Muscle of leg (tissue), 11 donors: ENCODE results near the gene DIAPH1. TPM values are rescaled to one million over a fixed set of nuclear protein-coding genes. Genes with fewer than 3 reads are reported as not detected.

Source experiments
- DNase-seq: peaks from one replicate; pipeline ENCODE4 v3.0.0; 2013
- H3K27ac ChIP-seq: one replicate; pipeline ENCODE4 v1.5.1; 2013; ENCODE audit warnings: mild to moderate bottlenecking, low read length, control low read depth
- H3K27me3 ChIP-seq: one replicate; pipeline ENCODE4 v1.6.1; 2013; ENCODE audit warnings: low read length; ENCODE audit not compliant: control insufficient read depth, insufficient read depth
- H3K36me3 ChIP-seq: one replicate; pipeline ENCODE4 v1.6.1; 2013; ENCODE audit warnings: low read length; ENCODE audit not compliant: control insufficient read depth, insufficient read depth
- H3K4me1 ChIP-seq: one replicate; pipeline ENCODE4 v1.6.1; 2013; ENCODE audit warnings: low read length; ENCODE audit not compliant: control insufficient read depth, insufficient read depth
- H3K4me3 ChIP-seq: one replicate; pipeline ENCODE4 v1.5.1; 2013; ENCODE audit warnings: low read length, control low read depth
- H3K9me3 ChIP-seq: replicated peaks from 2 replicates; pipeline ENCODE4 v1.6.1; 2013; ENCODE audit warnings: low read depth, low read length; ENCODE audit not compliant: control insufficient read depth
- WGBS: methylation state at CpG from one replicate; pipeline ENCODE4 v1.1.5; 2013; ENCODE audit warnings: missing lambda C conversion rate; ENCODE audit not compliant: insufficient coverage; 5-methylcytosine and 5-hydroxymethylcytosine counted together
- polyA plus RNA-seq, 8 donors: library from polyadenylated mRNA; unstranded; fragments of 120-200 nt; gene quantifications; one replicate each; pipeline versions ENCODE4 v1.2.1 to v1.2.3, GENCODE V29; 2013; ENCODE audit warnings: inconsistent platforms in 1 of 8, low replicate concordance in 1 of 8; ENCODE audit not compliant: insufficient read length in 8 of 8, insufficient read depth in 1 of 8
- total RNA-seq: library from RNA; stranded (reverse); fragments of 120-200 nt; gene quantifications from one replicate; pipeline ENCODE4 v1.2.4, GENCODE V29; 2013

DIAPH1 gene
- total and polyA plus RNA-seq, 9 donors: 11.5 to 34.5 (median 28.0) TPM

DNA sequence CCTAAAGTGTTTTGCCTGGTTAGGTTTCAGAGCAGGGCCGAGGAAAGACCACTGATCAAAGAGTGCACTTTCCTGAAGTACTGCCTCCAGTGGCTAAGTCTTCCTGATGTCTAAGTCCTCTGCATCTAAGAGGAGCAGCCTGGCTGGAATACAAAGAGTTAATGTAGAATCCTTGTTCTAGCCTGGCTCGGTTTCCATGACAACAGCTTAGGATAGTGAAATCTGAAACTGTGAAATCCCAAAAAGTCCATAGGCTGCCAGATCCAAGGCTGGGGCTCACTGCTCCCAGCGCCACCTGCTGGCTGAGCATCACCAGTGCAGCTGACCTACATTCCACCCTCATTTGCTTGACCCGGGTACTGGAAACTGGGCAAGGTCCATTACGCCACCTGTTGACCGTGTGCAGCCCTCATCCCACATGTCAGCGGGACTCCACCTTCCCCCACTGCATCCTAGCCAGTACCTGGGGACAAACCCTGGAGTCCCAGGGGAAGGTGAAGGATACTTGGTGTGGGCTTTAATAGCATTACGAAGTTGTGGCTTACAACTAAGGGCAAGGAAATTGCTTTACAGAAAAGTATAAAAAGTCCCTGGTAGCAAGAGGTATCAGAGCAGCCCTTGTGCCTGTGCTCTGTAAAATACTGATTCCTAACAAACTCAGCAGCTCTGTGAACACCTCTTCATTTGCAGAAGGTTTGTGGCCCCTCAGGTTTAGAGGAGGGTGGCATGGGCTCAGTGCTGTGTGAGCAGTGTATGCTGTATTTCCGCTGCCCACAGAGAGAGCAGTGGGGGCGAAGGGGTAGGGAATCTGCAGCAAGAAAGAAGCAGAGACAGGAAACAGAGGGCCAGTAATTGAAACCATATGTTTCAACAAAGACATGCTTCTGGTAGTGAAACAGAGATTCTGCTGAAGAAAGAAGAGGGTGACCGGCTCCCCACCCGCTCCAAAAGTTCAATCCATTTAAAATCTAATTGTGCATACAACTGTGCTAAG, 93.9 kb downstream of the DIAPH1 start:
- H3K4me1 ChIP-seq: peaks cover 77% of the 10 kb centered on the region
- DNase-seq: peak; percentile 99
- WGBS: 5% methylated on average over 6 of the region's 12 CpGs
- peak overlapping the region; percentile 93 for H3K27ac ChIP-seq
- no peaks in the 10 kb centered on the region for H3K9me3 ChIP-seq
- no peak overlapping the region for H3K4me3 ChIP-seq
- peaks cover 18% of the 10 kb centered on the region for H3K36me3 ChIP-seq
- H3K27me3 ChIP-seq: no peaks in the 10 kb centered on the region

- no peak for DNase-seq
- WGBS: 71% methylated on average over 2 of the region's 8 CpGs
- Histone ChIP-seq H3K4me1 (peaks cover 75% of the 10 kb centered on the region), H3K27me3 (no peaks in the 10 kb centered on the region), H3K9me3 (no peaks in the 10 kb centered on the region), H3K36me3 (peaks cover 18% of the 10 kb centered on the region), H3K4me3 (no peak overlapping the region), H3K27ac (peak overlapping the region; percentile 93)
Observed at GRCh38 chr5:141523991-141524390, 94.8 kb downstream of the DIAPH1 start.

GRCh38 chr5:141522301-141522700, 96.5 kb downstream of the DIAPH1 start:
- Histone ChIP-seq H3K4me1 (peaks cover 81% of the 10 kb centered on the region), H3K27me3 (no peaks in the 10 kb centered on the region), H3K27ac (peak overlapping the region; percentile 97), H3K9me3 (no peaks in the 10 kb centered on the region), H3K36me3 (peaks cover 22% of the 10 kb centered on the region), H3K4me3 (no peak overlapping the region)
- DNase-seq: peak; percentile 45
- no CpG with 5 or more reads among the region's 2 CpGs for WGBS

DNA sequence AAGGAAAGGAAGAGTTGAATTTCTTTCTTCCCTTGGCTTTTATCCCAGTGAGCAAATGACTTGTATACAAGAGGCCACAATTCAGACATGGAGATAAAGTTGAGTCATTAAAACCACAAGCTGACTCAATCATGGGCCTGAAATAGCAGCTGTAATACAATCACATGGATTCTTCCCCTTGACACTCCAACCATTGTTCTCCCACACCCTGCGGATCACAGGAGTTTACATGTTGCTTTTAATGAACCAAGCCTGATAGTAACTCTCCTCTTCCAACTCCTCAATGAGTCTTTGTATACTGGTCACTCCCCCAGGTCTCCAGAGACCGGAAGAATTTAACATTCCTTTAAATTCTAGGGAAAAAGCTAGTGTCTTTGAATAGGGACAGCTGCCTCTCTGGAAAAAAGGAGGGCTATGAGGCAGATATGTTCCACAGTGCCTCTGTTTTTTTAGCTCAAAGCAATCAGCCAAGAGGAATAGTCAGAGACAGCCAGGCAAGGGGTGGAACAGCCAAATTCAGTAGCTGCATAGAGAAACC, 97.5 kb downstream of the DIAPH1 start:
- 0% methylated on average over 1 of the region's 2 CpGs for WGBS
- H3K27ac ChIP-seq: peak overlapping the region; percentile 97
- H3K4me1 ChIP-seq: peaks cover 86% of the 10 kb centered on the region
- H3K4me3 ChIP-seq: no peak overlapping the region
- peaks cover 26% of the 10 kb centered on the region for H3K36me3 ChIP-seq
- no peaks in the 10 kb centered on the region for H3K27me3 ChIP-seq
- DNase-seq: peak; percentile 96
- no peaks in the 10 kb centered on the region for H3K9me3 ChIP-seq

- no peak for DNase-seq
- H3K27me3 ChIP-seq: no peaks in the 10 kb centered on the region
- H3K36me3 ChIP-seq: peaks cover 25% of the 10 kb centered on the region
- no peak overlapping the region for H3K4me3 ChIP-seq
- no peaks in the 10 kb centered on the region for H3K9me3 ChIP-seq
- H3K27ac ChIP-seq: peak overlapping the region; percentile 97
- H3K4me1 ChIP-seq: peaks cover 90% of the 10 kb centered on the region
- 89% methylated on average over 1 of the region's 3 CpGs for WGBS
Observed at GRCh38 chr5:141519605-141520565, 98.9 kb downstream of the DIAPH1 start.

GRCh38 chr5:141518618-141519015, 100.2 kb downstream of the DIAPH1 start:
- peak overlapping the region; percentile 97 for H3K27ac ChIP-seq
- H3K36me3 ChIP-seq: peaks cover 25% of the 10 kb centered on the region
- no peaks in the 10 kb centered on the region for H3K9me3 ChIP-seq
- DNase-seq: no peak
- WGBS: no CpG with 5 or more reads among the region's 1 CpG
- H3K27me3 ChIP-seq: no peaks in the 10 kb centered on the region
- H3K4me1 ChIP-seq: peaks cover 90% of the 10 kb centered on the region
- no peak overlapping the region for H3K4me3 ChIP-seq

DNA sequence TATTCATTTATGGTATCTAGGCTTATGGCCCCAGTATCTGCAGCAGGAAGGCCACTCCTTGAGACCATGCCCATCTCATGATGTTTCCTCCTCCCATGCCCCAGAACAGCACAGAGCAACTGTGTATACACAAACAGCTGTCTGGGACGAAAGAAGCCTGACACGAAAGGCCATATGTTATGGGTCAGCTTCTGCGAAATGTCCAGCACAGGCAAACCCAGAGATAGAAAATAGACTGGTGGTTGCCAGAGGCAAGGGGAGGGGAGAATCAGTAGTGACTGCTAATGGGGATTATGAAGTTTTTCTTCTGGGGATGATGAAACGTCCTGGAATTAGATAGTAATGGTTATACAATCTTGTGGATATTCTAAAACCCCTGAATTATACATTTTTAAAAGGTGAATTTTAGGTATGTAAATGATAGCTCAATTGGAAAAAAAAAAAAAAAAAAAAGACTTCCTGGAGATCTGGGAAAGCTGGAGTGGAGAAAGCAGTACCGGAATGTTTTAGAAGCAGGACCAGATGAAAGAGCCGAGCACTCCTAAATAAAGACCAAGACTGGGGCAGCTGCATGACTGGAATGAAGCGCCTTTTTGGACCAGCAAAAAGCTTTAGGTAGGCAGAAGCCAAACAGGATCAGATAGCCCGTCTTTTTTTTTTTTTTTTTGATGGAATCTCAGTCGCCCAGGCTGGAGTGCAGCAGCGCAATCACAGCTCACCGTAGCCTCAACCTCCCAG, 100.8 kb downstream of the DIAPH1 start:
- WGBS: 49% methylated on average over 5 of the region's 11 CpGs
- Histone ChIP-seq H3K9me3 (no peaks in the 10 kb centered on the region), H3K4me1 (peaks cover 92% of the 10 kb centered on the region), H3K27me3 (no peaks in the 10 kb centered on the region), H3K27ac (peak overlapping the region; percentile 97), H3K4me3 (no peak overlapping the region), H3K36me3 (peaks cover 25% of the 10 kb centered on the region)
- DNase-seq: peak; percentile 82

GRCh38 chr5:141517312-141517711, 101.5 kb downstream of the DIAPH1 start:
- no peaks in the 10 kb centered on the region for H3K9me3 ChIP-seq
- H3K36me3 ChIP-seq: peaks cover 24% of the 10 kb centered on the region
- H3K4me3 ChIP-seq: no peak overlapping the region
- 100% methylated on average over 1 of the region's 8 CpGs for WGBS
- peak overlapping the region; percentile 97 for H3K27ac ChIP-seq
- peak; percentile 8 for DNase-seq
- peaks cover 93% of the 10 kb centered on the region for H3K4me1 ChIP-seq
- H3K27me3 ChIP-seq: no peaks in the 10 kb centered on the region

DNA sequence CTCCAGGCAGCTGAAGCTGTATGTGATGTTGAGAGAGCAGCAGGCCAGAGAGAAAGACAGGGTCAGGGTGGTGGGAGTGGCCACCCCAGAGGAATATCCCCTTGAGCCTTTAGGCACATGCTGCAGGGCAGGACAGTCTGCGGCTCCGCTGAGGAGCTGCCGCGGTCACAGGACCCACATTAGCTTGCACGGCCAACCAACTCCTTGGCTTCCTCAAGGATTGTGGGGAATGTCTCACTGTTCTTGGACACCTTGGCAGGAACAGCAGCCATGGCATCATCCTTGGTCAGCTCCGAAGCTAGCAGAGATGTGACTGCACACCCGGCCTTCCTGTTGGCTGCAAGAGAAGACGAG, 102.2 kb downstream of the DIAPH1 start:
- Histone ChIP-seq H3K4me1 (peaks cover 91% of the 10 kb centered on the region), H3K27me3 (no peaks in the 10 kb centered on the region), H3K4me3 (no peak overlapping the region), H3K36me3 (peaks cover 29% of the 10 kb centered on the region), H3K27ac (peak overlapping the region; percentile 97), H3K9me3 (no peaks in the 10 kb centered on the region)
- 82% methylated on average over 6 of the region's 8 CpGs for WGBS
- DNase-seq: peak; percentile 32
